Measurements from ENCODE around the gene CIAO2A.

- no peak for TF ChIP-seq CTCF (IDR thresholded peaks at IDR 0.05)
- no peak for TF ChIP-seq POLR2AphosphoS5 (IDR thresholded peaks at IDR 0.05; ENCODE audit: low read depth, low read length)
- no peak for TF ChIP-seq SIN3A (IDR thresholded peaks at IDR 0.05; ENCODE audit: borderline replicate concordance, insufficient read depth, low read depth, low read length)
- no peak for TF ChIP-seq TCF7L2 (IDR thresholded peaks at IDR 0.05; ENCODE audit: low read depth, low read length)
- no peak for TF ChIP-seq REST (IDR thresholded peaks at IDR 0.05; ENCODE audit: insufficient read depth in 1 of 2, low read depth in 2 of 2, low read length in 1 of 2)
Observed at GRCh38 chr15:64110950-64111678, 17.5 kb upstream of the CIAO2A start.
